ENCODE data around the gene PAXX. TPM values are rescaled to one million over a fixed set of nuclear protein-coding genes. Genes with fewer than 3 reads are reported as not detected.
A peak's percentile ranks its signal among the peaks of the same experiment; 100 is the strongest.

The PAXX gene
- total RNA-seq, 1 donor from 2014 or later, result 87.0 TPM

GRCh38 chr9:136964833-136965422 is 27.3 kb upstream of the PAXX start:
- intact Hi-C loops (cut with DNase I), result no loop called here
- Histone ChIP-seq H3K4me1 (peaks cover 5 to 14% of the 10 kb centered on the region in 2 donors), H3K36me3 (no peaks in the 10 kb centered on the region), H3K27ac (no peak overlapping the region), H3K27me3 (no peaks in the 10 kb centered on the region), H3K4me3 (no peak overlapping the region), H3K9me3 (no peaks in the 10 kb centered on the region)
- no peak for TF ChIP-seq CTCF (IDR thresholded peaks at IDR 0.05)
- no peak for DNase-seq (ENCODE audit: low spot score in 2 of 2)

DNA sequence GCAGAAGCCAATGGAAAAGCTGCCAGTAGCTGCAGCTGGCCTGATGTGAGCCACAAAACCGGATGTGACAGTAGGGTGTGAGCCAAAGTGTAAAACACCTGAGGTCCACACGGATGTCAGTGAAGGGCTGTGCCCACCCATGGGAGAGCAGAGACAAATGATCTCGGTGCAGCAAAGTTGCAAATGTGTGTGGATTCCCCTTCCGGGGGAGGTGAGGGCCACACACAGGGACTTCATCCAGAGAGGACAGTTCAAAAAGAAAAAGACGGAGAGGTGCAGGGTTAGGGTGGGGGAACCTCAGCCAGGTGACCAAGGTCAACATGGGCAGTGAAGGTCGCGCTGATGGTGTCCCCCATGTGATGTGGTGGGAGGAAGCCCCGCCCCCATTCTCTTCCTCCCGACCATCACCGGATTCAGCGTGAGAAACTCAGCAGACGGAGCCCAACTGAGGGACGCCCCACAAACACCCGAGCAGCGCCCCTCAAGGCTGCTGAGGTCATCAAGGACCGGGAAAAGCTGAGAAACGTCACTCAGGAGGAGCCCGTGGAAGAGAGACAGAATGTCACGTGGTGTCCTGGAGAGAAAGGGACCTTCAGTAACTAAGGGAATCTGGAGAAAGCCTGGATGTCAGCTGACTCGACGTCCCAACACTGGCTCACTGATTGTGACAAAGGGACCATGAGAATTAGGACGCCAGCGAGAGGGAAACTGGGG is 26.3 kb upstream of the PAXX start:
- H3K27me3 ChIP-seq, result no peaks in the 10 kb centered on the region
- no peaks in the 10 kb centered on the region for H3K36me3 ChIP-seq
- no peak for TF ChIP-seq CTCF (IDR thresholded peaks at IDR 0.05)
- peaks cover 4 to 14% of the 10 kb centered on the region in 2 donors for H3K4me1 ChIP-seq
- DNase-seq (ENCODE audit: low spot score in 2 of 2), result no peak
- no peaks in the 10 kb centered on the region for H3K9me3 ChIP-seq
- intact Hi-C loops (cut with DNase I), result no loop called here
- H3K4me3 ChIP-seq, result peak overlapping the region in 1 of 2 donors; percentile 10
- H3K27ac ChIP-seq, result no peak overlapping the region

DNA sequence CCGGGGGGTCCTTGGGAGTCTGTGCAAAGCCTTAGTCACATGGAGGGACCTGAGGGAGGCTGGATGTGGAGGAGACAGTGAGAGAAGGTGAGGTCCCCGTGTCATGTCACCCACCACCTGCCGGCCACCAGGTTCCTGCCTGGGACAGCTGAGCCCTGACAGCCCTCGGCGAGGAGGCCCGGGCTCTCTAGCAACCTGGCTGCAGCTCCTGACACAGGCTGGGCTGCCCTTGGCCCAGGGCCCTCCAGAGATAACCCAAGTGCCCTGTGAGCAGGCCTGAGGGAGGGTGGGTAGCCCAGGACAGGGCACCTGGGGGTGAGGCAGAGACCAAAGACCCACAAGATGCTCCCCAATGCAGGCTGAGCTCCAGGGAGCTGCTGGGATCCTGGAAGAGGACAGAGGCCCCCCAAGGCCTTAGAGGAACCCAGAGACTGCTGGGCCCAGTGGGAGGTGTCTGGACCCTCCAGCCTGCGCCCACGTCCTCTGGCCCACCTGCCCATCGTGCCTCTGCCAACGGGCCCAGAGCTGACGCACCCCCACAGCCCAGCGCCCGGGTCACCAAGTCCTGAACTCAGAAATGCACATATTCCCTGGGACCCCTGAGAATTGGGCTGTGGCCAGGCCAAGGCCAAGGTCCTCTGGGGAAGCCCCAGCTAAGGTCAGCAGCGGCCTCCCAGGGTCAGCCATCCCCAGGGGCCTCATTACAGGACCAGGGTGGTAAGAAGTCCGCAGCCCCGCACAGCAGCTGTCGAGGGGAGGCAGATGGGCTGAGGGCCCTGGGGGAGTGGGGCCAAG is 23.7 kb upstream of the PAXX start:
- intact Hi-C loops (cut with DNase I), result no loop called here
- DNase-seq (ENCODE audit: low spot score in 2 of 2), result no peak
- Histone ChIP-seq H3K9me3 (no peaks in the 10 kb centered on the region), H3K27ac (no peak overlapping the region), H3K4me1 (no peaks in the 10 kb centered on the region), H3K36me3 (no peaks in the 10 kb centered on the region), H3K4me3 (no peak overlapping the region), H3K27me3 (no peaks in the 10 kb centered on the region)
- no peak for TF ChIP-seq CTCF (IDR thresholded peaks at IDR 0.05)

- no peak overlapping the region for H3K27ac ChIP-seq
- TF ChIP-seq CTCF (IDR thresholded peaks at IDR 0.05), result no peak
- no peaks in the 10 kb centered on the region for H3K27me3 ChIP-seq
- intact Hi-C loops (cut with DNase I), result no loop called here
- no peaks in the 10 kb centered on the region for H3K36me3 ChIP-seq
- no peaks in the 10 kb centered on the region for H3K4me1 ChIP-seq
- H3K9me3 ChIP-seq, result no peaks in the 10 kb centered on the region
- DNase-seq (ENCODE audit: low spot score in 2 of 2), result no peak
- no peak overlapping the region for H3K4me3 ChIP-seq
Observed at GRCh38 chr9:136969150-136969549, 23.1 kb upstream of the PAXX start.

DNA sequence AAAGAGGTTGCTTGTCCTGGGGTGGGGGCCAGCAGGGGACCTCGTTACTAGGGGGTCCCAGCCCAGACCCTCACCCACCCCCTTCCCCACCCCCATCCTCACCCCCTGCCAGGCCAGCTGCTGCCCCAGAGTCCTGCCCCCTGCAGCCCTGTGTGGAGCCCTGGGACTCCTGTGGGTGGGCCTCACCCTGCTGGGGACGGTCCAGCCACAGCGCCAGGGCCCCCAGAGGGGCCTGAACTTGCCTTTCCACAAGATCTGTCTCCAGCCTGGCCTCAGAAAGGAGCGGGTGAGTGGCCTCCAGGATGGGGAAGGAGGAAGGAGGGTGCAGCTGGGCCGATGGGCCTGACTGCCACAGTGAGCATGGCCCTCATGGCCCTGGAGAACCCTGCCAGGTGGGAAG is 22.4 kb upstream of the PAXX start:
- TF ChIP-seq CTCF (IDR thresholded peaks at IDR 0.05), result no peak
- intact Hi-C loops (cut with DNase I), result no loop called here
- no peak overlapping the region for H3K4me3 ChIP-seq
- H3K27ac ChIP-seq, result no peak overlapping the region
- no peaks in the 10 kb centered on the region for H3K36me3 ChIP-seq
- no peak for DNase-seq (ENCODE audit: low spot score in 2 of 2)
- no peaks in the 10 kb centered on the region for H3K4me1 ChIP-seq
- no peaks in the 10 kb centered on the region for H3K9me3 ChIP-seq
- no peaks in the 10 kb centered on the region for H3K27me3 ChIP-seq
